ENCODE measurements around the gene COMT.

Gene COMT

DNA sequence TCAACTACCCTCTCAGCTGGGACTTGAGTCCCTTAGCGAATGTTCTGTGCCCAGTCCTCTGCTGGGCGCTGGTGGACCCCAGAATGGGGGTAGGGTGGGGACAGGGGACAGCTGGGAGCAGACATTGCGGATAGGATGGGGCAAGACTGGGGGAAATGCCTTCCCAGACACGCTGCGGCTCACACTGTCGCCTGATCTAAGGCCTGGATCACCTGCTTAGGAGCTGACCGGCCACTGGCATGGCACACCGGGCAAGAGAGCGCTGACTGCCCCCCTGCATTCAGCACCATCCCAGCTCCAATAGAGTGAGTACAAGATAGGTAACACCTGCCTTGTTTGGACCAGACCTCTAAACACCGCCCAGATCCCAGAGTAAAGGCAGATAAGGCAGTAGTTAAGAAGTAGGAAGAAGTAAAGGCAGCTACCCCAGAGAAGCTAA lies 73.6 kb downstream of the COMT start:
- H3K4me3 ChIP-seq (ENCODE audit: low read depth, low read length) = no peak overlapping the region
- TF ChIP-seq, protein P1, sequence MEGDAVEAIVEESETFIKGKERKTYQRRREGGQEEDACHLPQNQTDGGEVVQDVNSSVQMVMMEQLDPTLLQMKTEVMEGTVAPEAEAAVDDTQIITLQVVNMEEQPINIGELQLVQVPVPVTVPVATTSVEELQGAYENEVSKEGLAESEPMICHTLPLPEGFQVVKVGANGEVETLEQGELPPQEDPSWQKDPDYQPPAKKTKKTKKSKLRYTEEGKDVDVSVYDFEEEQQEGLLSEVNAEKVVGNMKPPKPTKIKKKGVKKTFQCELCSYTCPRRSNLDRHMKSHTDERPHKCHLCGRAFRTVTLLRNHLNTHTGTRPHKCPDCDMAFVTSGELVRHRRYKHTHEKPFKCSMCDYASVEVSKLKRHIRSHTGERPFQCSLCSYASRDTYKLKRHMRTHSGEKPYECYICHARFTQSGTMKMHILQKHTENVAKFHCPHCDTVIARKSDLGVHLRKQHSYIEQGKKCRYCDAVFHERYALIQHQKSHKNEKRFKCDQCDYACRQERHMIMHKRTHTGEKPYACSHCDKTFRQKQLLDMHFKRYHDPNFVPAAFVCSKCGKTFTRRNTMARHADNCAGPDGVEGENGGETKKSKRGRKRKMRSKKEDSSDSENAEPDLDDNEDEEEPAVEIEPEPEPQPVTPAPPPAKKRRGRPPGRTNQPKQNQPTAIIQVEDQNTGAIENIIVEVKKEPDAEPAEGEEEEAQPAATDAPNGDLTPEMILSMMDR (conservative IDR thresholded peaks at IDR 0.05; ENCODE audit: low read depth, low read length) = no peak
- DNase-seq (ENCODE audit: low read depth) = no peak

GRCh38 chr22:20015971-20016733 lies 74.6 kb downstream of the COMT start:
- peak overlapping the region; percentile 62 for H3K4me3 ChIP-seq (ENCODE audit: low read depth, low read length)
- DNase-seq (ENCODE audit: low read depth) = no peak
- TF ChIP-seq, protein P1 (conservative IDR thresholded peaks at IDR 0.05; ENCODE audit: low read depth, low read length) = no peak

GRCh38 chr22:20016734-20017621 lies 75.4 kb downstream of the COMT start, which contains the start of gene ARVCF:
Gene ARVCF, minus strand, starts transcription at chr22:20016823. Its CDS starts 26,029 bp downstream, at chr22:19990794.
- TF ChIP-seq, protein P1 (conservative IDR thresholded peaks at IDR 0.05; ENCODE audit: low read depth, low read length) = no peak
- H3K4me3 ChIP-seq (ENCODE audit: low read depth, low read length) = peak within 1 kb of the TSS; percentile 62
- DNase-seq (ENCODE audit: low read depth) = peak; percentile 92

DNA sequence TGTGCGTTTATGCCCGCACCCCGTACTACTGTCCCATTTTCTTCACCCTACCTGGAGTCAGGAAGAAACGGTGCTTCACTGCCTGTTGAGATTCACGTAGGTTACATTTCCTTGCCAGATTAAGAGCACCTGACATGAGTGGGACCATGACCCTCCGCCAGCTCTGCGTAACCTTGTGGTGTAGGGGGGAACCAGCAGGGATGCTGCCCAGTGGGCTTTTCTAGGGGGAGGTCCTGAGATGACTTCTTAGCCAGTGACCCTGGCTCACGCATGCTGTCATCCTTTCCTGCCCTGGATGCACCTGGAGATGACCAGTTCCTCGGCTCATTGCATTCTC lies 76.0 kb downstream of the COMT start:
- no peak for DNase-seq (ENCODE audit: low read depth)
- TF ChIP-seq, protein P1 (conservative IDR thresholded peaks at IDR 0.05; ENCODE audit: low read depth, low read length) = no peak
- no peak overlapping the region for H3K4me3 ChIP-seq (ENCODE audit: low read depth, low read length)

DNA sequence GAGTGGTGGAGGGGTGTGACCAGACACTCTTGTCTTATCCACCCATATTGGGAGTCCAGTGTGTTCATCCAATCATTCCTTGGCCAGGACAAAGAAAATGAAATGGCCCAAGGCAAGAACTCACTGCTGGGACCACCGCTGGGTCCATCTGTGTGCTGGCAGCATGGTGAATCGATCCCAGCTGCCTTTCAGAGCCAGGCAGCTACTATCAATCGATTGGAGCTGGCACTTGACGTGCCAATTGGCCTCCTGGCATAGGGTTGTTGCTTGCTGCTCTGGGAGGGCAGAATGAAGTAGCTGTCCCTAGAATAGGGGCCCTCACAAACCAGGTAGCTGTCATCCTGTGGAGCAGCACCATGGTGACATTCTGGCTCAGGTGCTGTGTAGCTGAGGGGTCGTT lies 76.4 kb downstream of the COMT start:
- DNase-seq (ENCODE audit: low read depth) = no peak
- no peak overlapping the region for H3K4me3 ChIP-seq (ENCODE audit: low read depth, low read length)
- TF ChIP-seq, protein P1 (conservative IDR thresholded peaks at IDR 0.05; ENCODE audit: low read depth, low read length) = no peak

Data from choroid plexus epithelial cell (primary cell).